SK-N-SH (cell line): ENCODE measurements around the gene LCP2. TPM values are rescaled to one million over a fixed set of nuclear protein-coding genes. Genes with fewer than 3 reads are reported as not detected.

ENCODE experiments used
- CTCF ChIA-PET: fragments of 300-600, 350-600 bp; formaldehyde crosslinking; extraction: SDS; loops from one replicate; lab custom pipeline; 2021; lab: Yijun Ruan, JAX
- POLR2A ChIA-PET: fragments of 350-600 bp; sonication (Branson Sonifier 250); formaldehyde crosslinking; extraction: SDS; loops from one replicate; lab custom pipeline; 2020; ENCODE audit warnings: antibody characterized with exemption, inconsistent platforms; lab: Yijun Ruan, JAX
- DNase-seq: peaks from one replicate; pipeline ENCODE4 v3.0.0; 2012
- H2AFZ ChIP-seq: fragments of 200-600 bp; sonication (generic); 2 replicates; pipeline ENCODE4 v1.8.1; 2016; ENCODE audit warnings: antibody characterized with exemption, mild to moderate bottlenecking, low read depth
- H3F3A ChIP-seq: fragments of 200-600 bp; sonication (generic); replicated peaks from 2 replicates; pipeline ENCODE3; 2016; ENCODE audit warnings: antibody characterized with exemption, mild to moderate bottlenecking; ENCODE audit not compliant: insufficient read depth
- H3K27ac ChIP-seq, 2 experiments: fragments of 200-500 bp in 1 of 2; fragments of 200-600 bp in 1 of 2; sonication (Bioruptor generic) in 1 of 2; sonication (generic), shearing (Covaris generic) in 1 of 2; 2 replicates each; pipeline versions ENCODE4 v1.5.1 to v1.6.1; 2014 to 2016; ENCODE audit warnings: low read depth in 2 of 2, inconsistent platforms in 1 of 2, low read length in 1 of 2, mild to moderate bottlenecking in 1 of 2, mixed read lengths in 1 of 2
- H3K27me3 ChIP-seq: fragments of 200-600 bp; sonication (generic), shearing (Covaris generic); 2 replicates; pipeline ENCODE4 v1.6.1; 2016; ENCODE audit warnings: mixed run types; ENCODE audit not compliant: insufficient read depth
- H3K36me3 ChIP-seq, 2 experiments: fragments of 200-500 bp in 1 of 2; fragments of 200-600 bp in 1 of 2; sonication (Bioruptor generic) in 1 of 2; sonication (generic) in 1 of 2; replicated peaks in 1 of 2; 2 replicates each; pipeline versions ENCODE3 to v1.5.1; 2014 to 2016; ENCODE audit warnings: low read length in 1 of 2, mild to moderate bottlenecking in 1 of 2; ENCODE audit not compliant: insufficient read depth in 2 of 2, control insufficient read depth in 1 of 2
- H3K4me1 ChIP-seq, 2 experiments: fragments of 200-500 bp in 1 of 2; fragments of 200-600 bp in 1 of 2; sonication (Bioruptor generic) in 1 of 2; sonication (generic), shearing (Covaris generic) in 1 of 2; 2 replicates each; pipeline versions ENCODE4 v1.5.1 to v1.6.1; 2014 to 2016; ENCODE audit warnings: low read depth in 1 of 2, low read length in 1 of 2, mixed run types in 1 of 2; ENCODE audit not compliant: insufficient read depth in 2 of 2, control insufficient read depth in 1 of 2
- H3K4me2 ChIP-seq: fragments of 200-600 bp; sonication (generic), shearing (Covaris generic); 2 replicates; pipeline ENCODE4 v1.6.1; 2017; ENCODE audit warnings: mixed run types
- H3K4me3 ChIP-seq, 2 experiments: fragments of 200-500 bp in 1 of 2; fragments of 200-600 bp in 1 of 2; sonication (Bioruptor generic) in 1 of 2; sonication (generic), shearing (Covaris generic) in 1 of 2; 2 replicates each; pipeline versions ENCODE4 v1.5.1 to v1.8.1; 2014 to 2016; ENCODE audit warnings: low read depth in 2 of 2, inconsistent platforms in 1 of 2, low read length in 1 of 2, mild to moderate bottlenecking in 1 of 2, mixed read lengths in 1 of 2, moderate library complexity in 1 of 2
- H3K79me2 ChIP-seq: fragments of 200-600 bp; sonication (generic); 2 replicates; pipeline ENCODE4 v1.8.1; 2017; ENCODE audit warnings: mild to moderate bottlenecking; ENCODE audit not compliant: insufficient read depth
- H3K9ac ChIP-seq: fragments of 200-600 bp; sonication (generic); 2 replicates; pipeline ENCODE4 v1.6.1; 2017; ENCODE audit warnings: mixed run types
- H3K9me2 ChIP-seq: fragments of 200-600 bp; sonication (generic); 2 replicates; pipeline ENCODE4 v1.6.1; 2017; ENCODE audit warnings: mixed run types
- H3K9me3 ChIP-seq: fragments of 200-600 bp; sonication (generic); 2 replicates; pipeline ENCODE4 v1.6.1; 2017; ENCODE audit warnings: mixed run types, mild to moderate bottlenecking, moderate library complexity
- H4K20me1 ChIP-seq: fragments of 200-600 bp; sonication (generic); 2 replicates; pipeline ENCODE4 v1.6.1; 2017; ENCODE audit warnings: mild to moderate bottlenecking, mixed run types; ENCODE audit not compliant: insufficient read depth
- FOSL2 ChIP-seq: IDR thresholded peaks from 2 replicates; pipeline ENCODE4 v1.4.0; 2012; ENCODE audit warnings: low read depth, mild to moderate bottlenecking, moderate library complexity, borderline replicate concordance
- FOXJ3 ChIP-seq: sonication (generic); formaldehyde crosslinking; IDR thresholded peaks from 2 replicates; pipeline ENCODE4 v1.5.1; 2020; ENCODE audit warnings: mild to moderate bottlenecking, missing genetic modification reagents
- FOXM1 ChIP-seq: IDR thresholded peaks from 2 replicates; pipeline ENCODE4 v1.4.0; 2012; ENCODE audit warnings: low read depth, mild to moderate bottlenecking
- GABPA ChIP-seq: IDR thresholded peaks from 2 replicates; pipeline ENCODE4 v1.4.0; 2012; ENCODE audit warnings: low read depth, mild to moderate bottlenecking
- RAD21 ChIP-seq: IDR thresholded peaks from 2 replicates; pipeline ENCODE4 v1.6.1; 2012; ENCODE audit warnings: mild to moderate bottlenecking, low read length
- RFX5 ChIP-seq: IDR thresholded peaks from 2 replicates; pipeline ENCODE4 v1.6.1; 2012; ENCODE audit warnings: mild to moderate bottlenecking, improper control_type of control experiment, low read length
- TEAD4 ChIP-seq: IDR thresholded peaks from 2 replicates; pipeline ENCODE4 v1.4.0; 2012; ENCODE audit warnings: mild to moderate bottlenecking, borderline replicate concordance; ENCODE audit not compliant: insufficient read depth
- WGBS: methylation state at CpG from one replicate; pipeline ENCODE4 v1.1.6; 2017; ENCODE audit warnings: low lambda C conversion rate; 5-methylcytosine and 5-hydroxymethylcytosine counted together
- polyA plus RNA-seq, 3 experiments: library from polyadenylated mRNA; depleted of rRNA; stranded (reverse); fragments of >200 nt; gene quantifications; 2 replicates each; pipeline ENCODE4 v1.2.3, GENCODE V29; 2012
- TF ChIP-seq, protein P1 (sequence below): IDR thresholded peaks from 2 replicates; pipeline ENCODE4; 2012
- TF ChIP-seq, protein P2 (sequence below): IDR thresholded peaks from 2 replicates; pipeline ENCODE4 v1.4.0; 2012; ENCODE audit warnings: low read depth
- TF ChIP-seq, protein P3 (sequence below): IDR thresholded peaks from 2 replicates; pipeline ENCODE4 v1.4.0; 2012; ENCODE audit warnings: low read depth, borderline replicate concordance
- TF ChIP-seq, protein P4 (sequence below): IDR thresholded peaks from 2 replicates; pipeline ENCODE4 v1.4.0; 2012; ENCODE audit warnings: low read depth, borderline replicate concordance

The LCP2 gene
- polyA plus RNA-seq, 1 of the 3 experiments (the other 2 are of a cell fraction) = not detected

DNA sequence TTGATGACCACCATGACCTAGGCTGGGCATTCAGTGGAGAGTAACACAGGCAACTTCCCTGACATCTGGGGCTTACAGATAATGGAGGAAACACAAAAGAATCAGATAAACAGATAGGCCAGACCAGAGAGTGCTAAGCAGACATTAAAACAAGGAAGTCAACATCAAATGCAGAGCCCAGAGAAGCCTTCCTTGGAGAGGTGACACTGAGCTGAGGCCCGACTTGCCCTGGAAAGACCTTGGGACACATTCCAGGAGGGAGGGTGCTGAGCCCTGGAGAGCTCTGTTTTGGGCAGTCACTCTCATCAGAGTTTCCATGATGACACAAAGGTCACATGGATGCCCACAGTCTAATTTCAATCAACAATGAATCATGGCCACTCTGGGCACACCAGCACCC is 96.7 kb downstream of the LCP2 start:
- Histone ChIP-seq H3K4me1 (peaks cover 0 to 6% of the 10 kb centered on the region in 2 experiments; a peak in 1 of 4 replicates), H2AFZ (no peak overlapping the region), H4K20me1 (no peaks in the 10 kb centered on the region), H3K79me2 (no peaks in the 10 kb centered on the region), H3K27me3 (peaks cover 4% of the 10 kb centered on the region; the same call in 1 of the 2 replicates), H3K36me3 (no peaks in the 10 kb centered on the region), H3K9me2 (no peaks in the 10 kb centered on the region), H3K27ac (no peak overlapping the region), H3K9me3 (no peaks in the 10 kb centered on the region), H3K4me2 (no peak overlapping the region), H3K9ac (no peak overlapping the region), H3K4me3 (no peak overlapping the region), H3F3A (no peaks in the 10 kb centered on the region)
- CTCF ChIA-PET = interaction anchor here (2.0 to 3.2 kb wide), 4 partner anchors 15 to 100 kb away, joined by 8 to 21 read pairs (median 13); no protein-coding TSS in a partner anchor
- POLR2A ChIA-PET = no interaction called here
- whole genome bisulfite sequencing = 0% methylated on average over 1 of the region's 1 CpG
- DNase-seq = no peak
- TF ChIP-seq, protein P1, sequence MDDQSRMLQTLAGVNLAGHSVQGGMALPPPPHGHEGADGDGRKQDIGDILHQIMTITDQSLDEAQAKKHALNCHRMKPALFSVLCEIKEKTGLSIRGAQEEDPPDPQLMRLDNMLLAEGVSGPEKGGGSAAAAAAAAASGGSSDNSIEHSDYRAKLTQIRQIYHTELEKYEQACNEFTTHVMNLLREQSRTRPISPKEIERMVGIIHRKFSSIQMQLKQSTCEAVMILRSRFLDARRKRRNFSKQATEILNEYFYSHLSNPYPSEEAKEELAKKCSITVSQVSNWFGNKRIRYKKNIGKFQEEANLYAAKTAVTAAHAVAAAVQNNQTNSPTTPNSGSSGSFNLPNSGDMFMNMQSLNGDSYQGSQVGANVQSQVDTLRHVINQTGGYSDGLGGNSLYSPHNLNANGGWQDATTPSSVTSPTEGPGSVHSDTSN = no peak
- no peak for TF ChIP-seq RAD21
- no peak for TF ChIP-seq TEAD4
- TF ChIP-seq RFX5 = no peak
- TF ChIP-seq, protein P2, sequence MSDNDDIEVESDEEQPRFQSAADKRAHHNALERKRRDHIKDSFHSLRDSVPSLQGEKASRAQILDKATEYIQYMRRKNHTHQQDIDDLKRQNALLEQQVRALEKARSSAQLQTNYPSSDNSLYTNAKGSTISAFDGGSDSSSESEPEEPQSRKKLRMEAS = no peak
- TF ChIP-seq, protein P3, sequence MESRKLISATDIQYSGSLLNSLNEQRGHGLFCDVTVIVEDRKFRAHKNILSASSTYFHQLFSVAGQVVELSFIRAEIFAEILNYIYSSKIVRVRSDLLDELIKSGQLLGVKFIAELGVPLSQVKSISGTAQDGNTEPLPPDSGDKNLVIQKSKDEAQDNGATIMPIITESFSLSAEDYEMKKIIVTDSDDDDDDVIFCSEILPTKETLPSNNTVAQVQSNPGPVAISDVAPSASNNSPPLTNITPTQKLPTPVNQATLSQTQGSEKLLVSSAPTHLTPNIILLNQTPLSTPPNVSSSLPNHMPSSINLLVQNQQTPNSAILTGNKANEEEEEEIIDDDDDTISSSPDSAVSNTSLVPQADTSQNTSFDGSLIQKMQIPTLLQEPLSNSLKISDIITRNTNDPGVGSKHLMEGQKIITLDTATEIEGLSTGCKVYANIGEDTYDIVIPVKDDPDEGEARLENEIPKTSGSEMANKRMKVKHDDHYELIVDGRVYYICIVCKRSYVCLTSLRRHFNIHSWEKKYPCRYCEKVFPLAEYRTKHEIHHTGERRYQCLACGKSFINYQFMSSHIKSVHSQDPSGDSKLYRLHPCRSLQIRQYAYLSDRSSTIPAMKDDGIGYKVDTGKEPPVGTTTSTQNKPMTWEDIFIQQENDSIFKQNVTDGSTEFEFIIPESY = no peak
- TF ChIP-seq, protein P4, sequence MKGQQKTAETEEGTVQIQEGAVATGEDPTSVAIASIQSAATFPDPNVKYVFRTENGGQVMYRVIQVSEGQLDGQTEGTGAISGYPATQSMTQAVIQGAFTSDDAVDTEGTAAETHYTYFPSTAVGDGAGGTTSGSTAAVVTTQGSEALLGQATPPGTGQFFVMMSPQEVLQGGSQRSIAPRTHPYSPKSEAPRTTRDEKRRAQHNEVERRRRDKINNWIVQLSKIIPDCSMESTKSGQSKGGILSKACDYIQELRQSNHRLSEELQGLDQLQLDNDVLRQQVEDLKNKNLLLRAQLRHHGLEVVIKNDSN = no peak
- TF ChIP-seq FOXM1 = no peak
- TF ChIP-seq GABPA = no peak
- TF ChIP-seq FOSL2 = no peak
- TF ChIP-seq FOXJ3 (CRISPR knock-in tag) = no peak

Other genes starting within 250 kb of the LCP2 start
- not detected in 2 replicates for gene FOXI1, start 191.9 kb downstream of the LCP2 start, polyA plus RNA-seq (2012; rRNA removed)
- gene C5orf58, start 64.8 kb downstream of the LCP2 start, polyA plus RNA-seq (2012; rRNA removed) = not detected in 2 replicates
- gene KCNMB1, start 91.6 kb upstream of the LCP2 start, polyA plus RNA-seq (2012; rRNA removed) = not detected in 2 replicates
- gene KCNIP1, start 206.2 kb upstream of the LCP2 start, polyA plus RNA-seq (2012; rRNA removed) = 1.1 and 1.3 TPM in 2 replicates